Measurements from ENCODE around the gene SPON2. TPM values are rescaled to one million over a fixed set of nuclear protein-coding genes. Genes with fewer than 3 reads are reported as not detected.

The SPON2 gene

Small RNA genes within 50 kb of the gene (small RNA-seq; reads per million reads assigned to genes)
- gene RF00554 (ENCODE audit: insufficient read depth), result not detected
